DMS53 treated with DMSO at 0.1 percent for 48 hours (cell line): ENCODE measurements around the gene ABHD12.
"Not testable (repeated sequence)": the region's sequence is repeated elsewhere in the genome, so short reads cannot be mapped to it uniquely, and the experiment has no call there.

Experiments
- DNase-seq: peaks from one replicate; lab custom pipeline; 2025; ENCODE audit not compliant: unreplicated experiment; lab: John Stamatoyannopoulos, UW

The ABHD12 gene

GRCh38 chr20:25390538-25391528, at the start of gene ABHD12:
Gene ABHD12, minus strand, starts transcription at chr20:25390835. Its CDS starts 132 bp downstream, at chr20:25390703.
- peak; percentile 91 for DNase-seq

- DNase-seq: no peak
Measured at GRCh38 chr20:25439328-25439727, 48.7 kb upstream of the ABHD12 start.

- no peak for DNase-seq
Measured at GRCh38 chr20:25437153-25437581, 46.5 kb upstream of the ABHD12 start.

- DNase-seq: no peak
Measured at GRCh38 chr20:25424536-25424935, 33.9 kb upstream of the ABHD12 start.

- DNase-seq: no peak
Measured at GRCh38 chr20:25422032-25422431, 31.4 kb upstream of the ABHD12 start.

GRCh38 chr20:25421102-25421501, 30.5 kb upstream of the ABHD12 start:
- DNase-seq: no peak

GRCh38 chr20:25418776-25419175, 28.1 kb upstream of the ABHD12 start:
- DNase-seq: no peak

GRCh38 chr20:25408890-25409289, 18.3 kb upstream of the ABHD12 start:
- no peak for DNase-seq

- no peak for DNase-seq
Measured at GRCh38 chr20:25408170-25408547, 17.5 kb upstream of the ABHD12 start.

GRCh38 chr20:25407311-25408169, 16.9 kb upstream of the ABHD12 start, which contains the start of gene GINS1:
Gene GINS1, plus strand, starts transcription at chr20:25407673. Its CDS starts 148 bp downstream, at chr20:25407821.
- peak; percentile 79 for DNase-seq

GRCh38 chr20:25402583-25402982, 11.9 kb upstream of the ABHD12 start:
- no peak for DNase-seq

GRCh38 chr20:25400291-25400732, 9.7 kb upstream of the ABHD12 start:
- DNase-seq: not testable (repeated sequence)

GRCh38 chr20:25399037-25399430, 8.4 kb upstream of the ABHD12 start:
- DNase-seq: peak; percentile 68

- no peak for DNase-seq
Measured at GRCh38 chr20:25398376-25399036, 7.9 kb upstream of the ABHD12 start.

- DNase-seq: no peak
Measured at GRCh38 chr20:25397821-25398220, 7.2 kb upstream of the ABHD12 start.

GRCh38 chr20:25397096-25397495, 6.5 kb upstream of the ABHD12 start:
- DNase-seq: no peak

GRCh38 chr20:25394996-25395395, 4.4 kb upstream of the ABHD12 start:
- no peak for DNase-seq

GRCh38 chr20:25394276-25394675, 3.6 kb upstream of the ABHD12 start:
- DNase-seq: no peak

GRCh38 chr20:25389858-25390537, 637 bp downstream of the ABHD12 start:
- no peak for DNase-seq

GRCh38 chr20:25389401-25389857, 1.2 kb downstream of the ABHD12 start:
- no peak for DNase-seq
